Ascending aorta (tissue), 2 donors: ENCODE data around the gene GRIA4. TPM values are rescaled to one million over a fixed set of nuclear protein-coding genes. Genes with fewer than 3 reads are reported as not detected.

Experiments
- DNase-seq, 2 donors: peaks; one replicate each; pipeline ENCODE4 v3.0.0-alpha.2; 2019; ENCODE audit warnings: low spot score in 2 of 2
- H3K27ac ChIP-seq, 2 donors: fragments of 200-600 bp; sonication (generic); one replicate each; pipeline ENCODE4 v1.5.1; 2016 to 2017; ENCODE audit warnings: mild to moderate bottlenecking in 1 of 2
- H3K27me3 ChIP-seq: fragments of 200-600 bp; sonication (generic); one replicate; pipeline ENCODE4 v1.5.1; 2017
- H3K36me3 ChIP-seq, 2 donors: fragments of 200-600 bp; sonication (generic); one replicate each; pipeline ENCODE4 v1.5.1; 2016
- H3K4me1 ChIP-seq, 2 donors: fragments of 200-600 bp; sonication (generic); one replicate each; pipeline ENCODE4 v1.5.1; 2016 to 2017; ENCODE audit warnings: mild to moderate bottlenecking in 1 of 2
- H3K4me3 ChIP-seq, 2 donors: fragments of 200-600 bp; sonication (generic); one replicate each; pipeline ENCODE4 v1.5.1; 2016 to 2017; ENCODE audit warnings: mild to moderate bottlenecking in 1 of 2
- H3K9me3 ChIP-seq, 2 donors: fragments of 200-600 bp; sonication (generic); one replicate each; pipeline ENCODE4 v1.5.1; 2016
- CTCF ChIP-seq, 3 experiments: fragments of 200-600 bp in 2 of 3; fragments of 450-650 bp in 1 of 3; sonication (generic) in 2 of 3; IDR thresholded peaks; one replicate each; pipeline ENCODE4 v1.5.1; 2016 to 2019; ENCODE audit warnings: antibody characterized with exemption in 3 of 3, mild to moderate bottlenecking in 1 of 3, moderate library complexity in 1 of 3
- intact Hi-C: fragments of 100-400 bp; cut with DNase I; formaldehyde crosslinking; loops from one replicate; pipeline ENCODE4 v1.15.1; 2023
- total RNA-seq: library from RNA; depleted of rRNA; stranded (reverse); fragments of >200 nt; gene quantifications from one replicate; pipeline ENCODE4 v1.1.0, GENCODE V29; 2016

The GRIA4 gene
- total RNA-seq, 1 donor from 2014 or later: not detected

- Histone ChIP-seq H3K4me3 (no peak overlapping the region), H3K4me1 (no peaks in the 10 kb centered on the region), H3K9me3 (no peaks in the 10 kb centered on the region), H3K36me3 (no peaks in the 10 kb centered on the region), H3K27ac (no peak overlapping the region), H3K27me3 (no peaks in the 10 kb centered on the region)
- intact Hi-C loops: no loop called here
- no peak for TF ChIP-seq CTCF (IDR thresholded peaks at IDR 0.05)
- no peak for DNase-seq
These were observed 215.3 kb downstream of the GRIA4 start for GRCh38 chr11:105825141-105825540.

- no peak overlapping the region for H3K4me3 ChIP-seq
- H3K27me3 ChIP-seq: no peaks in the 10 kb centered on the region
- intact Hi-C loops: no loop called here
- no peak for TF ChIP-seq CTCF (IDR thresholded peaks at IDR 0.05)
- H3K9me3 ChIP-seq: no peaks in the 10 kb centered on the region
- no peak overlapping the region for H3K27ac ChIP-seq
- DNase-seq: no peak
- no peaks in the 10 kb centered on the region for H3K36me3 ChIP-seq
- H3K4me1 ChIP-seq: no peaks in the 10 kb centered on the region
These were observed 218.0 kb downstream of the GRIA4 start for GRCh38 chr11:105827906-105828305.

- H3K36me3 ChIP-seq: no peaks in the 10 kb centered on the region
- no peak overlapping the region for H3K4me3 ChIP-seq
- no peaks in the 10 kb centered on the region for H3K4me1 ChIP-seq
- H3K9me3 ChIP-seq: no peaks in the 10 kb centered on the region
- TF ChIP-seq CTCF (IDR thresholded peaks at IDR 0.05): no peak
- intact Hi-C loops: no loop called here
- DNase-seq: no peak
- no peaks in the 10 kb centered on the region for H3K27me3 ChIP-seq
- no peak overlapping the region for H3K27ac ChIP-seq
These were observed 219.2 kb downstream of the GRIA4 start for GRCh38 chr11:105829084-105829483.

- Histone ChIP-seq H3K4me3 (no peak overlapping the region), H3K27ac (no peak overlapping the region), H3K27me3 (no peaks in the 10 kb centered on the region), H3K4me1 (no peaks in the 10 kb centered on the region), H3K36me3 (no peaks in the 10 kb centered on the region), H3K9me3 (no peaks in the 10 kb centered on the region)
- TF ChIP-seq CTCF (IDR thresholded peaks at IDR 0.05): no peak
- DNase-seq: no peak
- intact Hi-C loops: no loop called here
These were observed 224.6 kb downstream of the GRIA4 start for GRCh38 chr11:105834461-105834860.

GRCh38 chr11:105838668-105839384, 229.0 kb downstream of the GRIA4 start:
- no peaks in the 10 kb centered on the region for H3K9me3 ChIP-seq
- H3K27ac ChIP-seq: no peak overlapping the region
- no peak for TF ChIP-seq CTCF (IDR thresholded peaks at IDR 0.05)
- no peak for DNase-seq
- H3K27me3 ChIP-seq: no peaks in the 10 kb centered on the region
- intact Hi-C loops: no loop called here
- no peak overlapping the region for H3K4me3 ChIP-seq
- H3K4me1 ChIP-seq: no peaks in the 10 kb centered on the region
- no peaks in the 10 kb centered on the region for H3K36me3 ChIP-seq

GRCh38 chr11:105840391-105840790, 230.5 kb downstream of the GRIA4 start:
- Histone ChIP-seq H3K4me1 (no peaks in the 10 kb centered on the region), H3K36me3 (no peaks in the 10 kb centered on the region), H3K4me3 (no peak overlapping the region), H3K9me3 (no peaks in the 10 kb centered on the region), H3K27me3 (no peaks in the 10 kb centered on the region), H3K27ac (no peak overlapping the region)
- intact Hi-C loops: no loop called here
- TF ChIP-seq CTCF (IDR thresholded peaks at IDR 0.05): no peak
- no peak for DNase-seq
